DMS79 treated with DMSO at 0.1 percent for 48 hours (cell line): Measurements from ENCODE around the gene TMEM205.

ENCODE experiments used
- DNase-seq: peaks from one replicate; lab custom pipeline; 2025; lab: John Stamatoyannopoulos, UW

Gene TMEM205

DNA sequence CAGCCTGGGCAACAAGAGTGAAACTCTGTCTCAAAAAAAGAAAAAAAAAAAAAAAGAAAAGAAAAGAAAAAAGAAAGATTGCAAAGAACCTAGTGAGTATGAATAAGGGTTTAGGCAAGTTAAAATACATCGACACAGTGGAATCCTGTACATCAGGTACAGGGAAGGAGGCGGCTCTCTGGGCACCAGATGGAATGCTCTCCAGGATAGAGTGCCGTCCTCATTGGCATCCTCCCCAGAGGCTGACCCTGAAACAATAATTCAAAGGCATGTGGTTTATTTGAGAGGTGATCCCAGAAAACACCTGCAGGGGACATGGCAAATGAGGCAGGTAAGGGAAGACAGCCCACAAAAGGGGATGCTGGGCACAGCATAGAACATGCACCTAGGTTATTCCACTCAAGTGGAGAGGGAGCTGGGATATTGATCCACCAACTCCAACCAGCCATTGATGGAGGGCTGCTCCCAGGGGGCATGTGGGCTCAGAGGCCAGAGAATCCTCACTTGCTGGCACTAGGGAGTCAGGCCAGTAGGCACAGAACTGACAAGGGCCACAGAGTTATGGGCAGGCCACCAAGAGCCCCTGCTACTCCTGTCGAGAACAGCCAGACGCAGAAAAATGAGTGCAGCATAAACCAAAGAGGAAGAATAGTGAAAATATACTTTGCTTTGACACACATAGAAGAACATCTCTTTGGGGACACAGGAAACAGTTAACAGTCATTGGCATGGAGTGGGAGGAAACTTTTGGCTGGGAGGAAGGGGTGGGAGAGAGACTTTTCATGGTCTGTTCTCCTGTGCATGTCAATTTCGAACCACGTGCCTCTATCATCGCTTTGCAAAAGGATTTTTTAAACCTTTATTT, 45.9 kb downstream of the TMEM205 start:
- no peak for DNase-seq

DNA sequence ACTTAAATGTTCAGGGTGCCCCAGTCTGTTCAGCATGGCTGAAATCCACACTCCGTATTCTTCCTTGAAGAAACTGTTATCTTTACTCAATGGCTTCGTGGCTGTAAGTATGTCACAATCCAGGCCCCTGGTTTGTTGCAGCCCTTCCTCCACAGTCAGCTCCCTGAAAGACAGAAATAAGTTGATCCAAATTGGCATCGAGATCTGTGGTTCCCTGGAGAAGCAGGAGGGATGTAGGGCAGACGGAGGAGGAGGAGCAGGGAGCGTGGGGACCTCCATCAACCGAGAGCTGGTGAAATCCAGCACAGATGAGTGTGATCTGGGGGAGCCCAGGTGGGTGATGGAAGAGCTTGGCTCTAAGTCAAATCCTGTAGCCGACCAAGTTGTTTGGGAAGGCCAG, 49.8 kb downstream of the TMEM205 start:
- DNase-seq, result no peak

DNA sequence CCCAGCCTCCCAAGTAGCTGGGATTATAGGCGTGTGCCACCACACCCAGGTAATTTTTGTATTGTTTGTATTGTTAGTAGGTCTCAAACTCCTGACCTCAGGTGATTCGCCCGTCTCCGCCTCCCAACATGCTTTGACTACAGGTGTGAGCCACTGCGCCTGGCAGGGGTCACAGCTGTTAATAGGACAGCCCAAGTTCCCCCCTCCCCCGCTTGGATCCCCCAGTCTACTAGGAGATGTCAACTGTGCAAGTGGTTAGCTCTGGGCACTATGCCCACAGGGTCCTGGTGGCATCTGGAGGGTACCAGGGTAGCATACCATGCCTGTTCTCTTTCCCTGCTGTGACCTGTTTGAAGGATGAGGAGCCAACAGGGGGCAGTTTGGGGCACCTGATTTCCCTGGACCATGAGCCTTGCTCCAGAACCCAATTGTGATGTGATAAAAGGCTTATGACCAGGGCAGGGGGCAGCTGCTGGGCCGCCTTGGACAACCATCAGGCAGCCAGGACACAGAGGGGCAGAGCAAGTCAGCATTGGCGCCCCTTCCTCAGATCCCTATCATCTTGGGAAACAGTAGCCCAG, 50.3 kb downstream of the TMEM205 start, which contains the start of gene TSPAN16:
Gene TSPAN16, plus strand, starts transcription at position 496 of the 581 bp plus-strand sequence. CDS start 138 bp downstream, outside the sequence.
- no peak for DNase-seq

DNA sequence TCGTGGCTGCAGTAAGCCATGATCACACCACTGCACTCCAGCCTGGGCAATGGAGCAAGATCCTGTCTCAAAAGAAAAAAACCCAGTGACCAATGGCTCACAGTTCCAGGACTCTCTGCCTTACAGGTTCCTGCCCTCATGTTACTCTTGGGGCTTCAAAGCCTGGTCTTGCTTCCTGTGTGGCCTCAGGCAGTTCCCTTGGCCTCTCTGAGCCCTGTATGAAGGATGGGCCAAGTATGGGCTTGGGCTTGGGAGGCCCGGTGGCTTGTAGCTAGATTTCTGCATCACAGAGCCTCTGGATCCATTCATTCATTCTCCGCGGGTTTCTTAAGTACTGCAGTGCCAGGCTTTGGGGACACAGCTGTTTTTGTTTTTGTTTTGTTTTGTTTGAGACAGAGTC, 50.9 kb downstream of the TMEM205 start:
- DNase-seq, result no peak

DNA sequence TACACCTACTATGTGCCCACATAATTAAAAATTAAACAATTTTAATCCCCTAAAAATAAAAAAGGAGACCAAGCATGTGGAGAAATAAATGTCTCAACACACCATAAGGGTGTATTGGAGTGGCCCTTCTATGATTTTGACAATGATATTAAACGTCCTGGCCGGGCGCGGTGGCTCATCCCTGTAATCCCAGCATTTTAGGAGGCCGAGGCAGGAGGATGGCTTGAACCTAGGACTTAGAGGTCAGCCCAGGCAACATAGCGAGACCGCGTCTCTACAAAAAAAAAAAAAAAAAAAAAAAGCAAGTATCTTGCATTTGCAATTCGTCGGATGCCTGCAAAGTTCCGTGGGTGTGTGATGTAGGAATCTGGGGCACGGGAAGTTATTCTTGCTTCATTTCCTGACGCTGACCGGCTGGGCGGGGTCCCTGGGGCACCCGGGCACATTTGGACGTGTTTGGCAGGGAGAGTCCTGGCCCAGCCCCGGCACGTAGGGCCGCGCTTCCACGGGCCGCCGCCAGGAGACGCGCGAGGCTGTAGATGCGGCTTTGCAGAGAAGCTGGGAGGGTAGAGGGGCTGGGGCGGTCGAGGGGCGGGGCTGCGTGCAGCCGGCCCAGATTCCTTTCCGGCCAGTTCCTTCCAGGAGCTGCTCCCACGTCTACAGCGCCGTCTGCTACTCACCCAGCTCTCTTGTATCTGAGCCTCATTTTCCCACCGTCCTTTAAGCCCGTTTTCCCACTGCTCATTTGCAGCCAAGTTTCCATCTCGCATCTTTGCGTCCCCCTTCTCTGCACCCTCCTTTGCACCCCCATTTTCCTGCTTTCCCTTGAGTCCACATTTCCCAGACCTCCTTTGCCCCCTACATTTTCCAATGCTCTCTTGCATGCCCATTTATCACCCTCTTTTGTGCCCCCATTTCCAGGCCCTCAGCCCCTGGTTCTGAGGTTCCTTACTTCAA, 52.4 kb downstream of the TMEM205 start:
- peak; percentile 93 for DNase-seq
